LHCN-M2 (cell line): ENCODE results near the gene LINS1. TPM values are rescaled to one million over a fixed set of nuclear protein-coding genes. Genes with fewer than 3 reads are reported as not detected.

Experiments
- total RNA-seq: library from RNA; depleted of rRNA; stranded (reverse); fragments of >200 nt; gene quantifications from 2 replicates; pipeline ENCODE4 v1.2.3, GENCODE V29; 2014; rRNA removed

The LINS1 gene
- total RNA-seq, 1 experiment from 2014 or later = 9.5 TPM

Other genes with a start within 250 kb of the LINS1 start
- gene CERS3, start 73.2 kb downstream of the LINS1 start, total RNA-seq = not detected in 2 replicates
- gene ASB7, start 405 bp upstream of the LINS1 start, total RNA-seq = 8.5 and 11.0 TPM in 2 replicates